Neuron (in vitro differentiated cells): ENCODE measurements around the gene TMPO.
"Not testable (repeated sequence)": the region's sequence is repeated elsewhere in the genome, so short reads cannot be mapped to it uniquely, and the experiment has no call there.

ENCODE experiments used
- H2AFZ ChIP-seq: one replicate; pipeline ENCODE4 v1.6.1; 2013; ENCODE audit warnings: low read depth, mild to moderate bottlenecking, inconsistent platforms, low read length, moderate library complexity
- H3K27me3 ChIP-seq: one replicate; pipeline ENCODE4 v1.6.1; 2013; ENCODE audit warnings: low read length; ENCODE audit not compliant: insufficient read depth
- H3K36me3 ChIP-seq: one replicate; pipeline ENCODE4 v1.6.1; 2013; ENCODE audit warnings: low read length; ENCODE audit not compliant: insufficient read depth
- H3K4me1 ChIP-seq: one replicate; pipeline ENCODE4 v1.6.1; 2013; ENCODE audit warnings: low read length; ENCODE audit not compliant: insufficient read depth
- H3K4me3 ChIP-seq: 2 replicates; pipeline ENCODE4 v1.5.1; 2013; ENCODE audit warnings: mild to moderate bottlenecking, low read length, moderate library complexity
- H3K9me3 ChIP-seq: one replicate; pipeline ENCODE4 v1.6.1; 2013; ENCODE audit warnings: low read length

The TMPO gene

DNA sequence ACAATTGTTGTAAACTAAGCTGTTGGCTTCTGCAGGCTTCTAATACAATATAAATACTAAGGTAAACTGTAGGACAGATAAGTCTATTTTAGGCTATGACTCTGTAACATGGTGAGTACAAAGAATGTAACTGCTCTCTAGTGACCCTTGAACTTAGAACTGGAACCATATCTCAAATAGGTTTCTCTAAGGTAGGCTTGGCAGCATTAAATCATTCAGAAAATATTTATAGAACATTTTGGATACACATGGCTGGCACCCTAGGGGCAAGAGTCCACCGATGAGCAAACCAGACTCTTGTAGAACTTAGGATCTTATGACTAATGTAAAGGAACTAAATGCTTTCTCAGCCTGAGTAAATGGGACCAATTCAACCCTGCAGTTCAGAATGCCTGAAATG lies 58.7 kb downstream of the TMPO start:
- H3K36me3 ChIP-seq = no peaks in the 10 kb centered on the region
- no peak overlapping the region for H2AFZ ChIP-seq
- no peaks in the 10 kb centered on the region for H3K27me3 ChIP-seq
- no peaks in the 10 kb centered on the region for H3K9me3 ChIP-seq
- H3K4me1 ChIP-seq = no peaks in the 10 kb centered on the region
- no peak overlapping the region for H3K4me3 ChIP-seq

- Histone ChIP-seq H3K4me1 (no peaks in the 10 kb centered on the region), H3K9me3 (no peaks in the 10 kb centered on the region), H3K4me3 (no peak overlapping the region), H3K36me3 (no peaks in the 10 kb centered on the region), H3K27me3 (no peaks in the 10 kb centered on the region), H2AFZ (no peak overlapping the region)
Observed at GRCh38 chr12:98575013-98575412, 59.6 kb downstream of the TMPO start.

- H3K4me1 ChIP-seq, H2AFZ ChIP-seq, H3K9me3 ChIP-seq, H3K4me3 ChIP-seq, H3K36me3 ChIP-seq, H3K27me3 ChIP-seq: not testable (repeated sequence)
Observed at GRCh38 chr12:98576795-98577194, 61.4 kb downstream of the TMPO start.

DNA sequence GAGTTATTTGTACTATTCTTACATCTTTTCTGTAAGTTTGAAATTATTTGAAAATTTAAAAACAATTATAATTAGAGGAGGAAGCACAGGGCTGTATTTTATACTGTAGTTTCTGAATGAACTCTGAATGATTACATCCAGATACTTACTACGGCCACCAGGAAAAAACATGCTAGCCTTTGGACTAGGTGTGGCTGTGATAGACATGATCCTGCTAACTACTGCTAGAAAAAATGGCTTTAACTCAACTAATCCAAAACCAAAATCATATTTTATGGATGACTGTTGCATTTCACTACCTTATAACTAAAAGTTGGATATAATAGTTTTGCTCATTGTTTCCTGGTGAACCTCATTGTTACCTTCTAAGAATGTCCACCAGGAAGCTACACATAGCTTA lies 63.0 kb downstream of the TMPO start:
- Histone ChIP-seq H3K36me3 (no peaks in the 10 kb centered on the region), H3K4me3 (no peak overlapping the region)

GRCh38 chr12:98578821-98579220 lies 63.4 kb downstream of the TMPO start:
- Histone ChIP-seq H3K4me3 (no peak overlapping the region), H3K27me3 (no peaks in the 10 kb centered on the region), H2AFZ (no peak overlapping the region), H3K36me3 (no peaks in the 10 kb centered on the region), H3K9me3 (no peaks in the 10 kb centered on the region), H3K4me1 (no peaks in the 10 kb centered on the region)

More for the DNA sequence above, 63.0 kb downstream of the TMPO start:
- Histone ChIP-seq H3K9me3 (no peaks in the 10 kb centered on the region), H3K27me3 (no peaks in the 10 kb centered on the region), H3K4me1 (no peaks in the 10 kb centered on the region), H2AFZ (no peak overlapping the region)

- no peak overlapping the region for H2AFZ ChIP-seq
- no peaks in the 10 kb centered on the region for H3K4me1 ChIP-seq
- no peaks in the 10 kb centered on the region for H3K27me3 ChIP-seq
- no peaks in the 10 kb centered on the region for H3K36me3 ChIP-seq
- no peak overlapping the region for H3K4me3 ChIP-seq
- no peaks in the 10 kb centered on the region for H3K9me3 ChIP-seq
Observed at GRCh38 chr12:98579347-98579746, 64.0 kb downstream of the TMPO start.

DNA sequence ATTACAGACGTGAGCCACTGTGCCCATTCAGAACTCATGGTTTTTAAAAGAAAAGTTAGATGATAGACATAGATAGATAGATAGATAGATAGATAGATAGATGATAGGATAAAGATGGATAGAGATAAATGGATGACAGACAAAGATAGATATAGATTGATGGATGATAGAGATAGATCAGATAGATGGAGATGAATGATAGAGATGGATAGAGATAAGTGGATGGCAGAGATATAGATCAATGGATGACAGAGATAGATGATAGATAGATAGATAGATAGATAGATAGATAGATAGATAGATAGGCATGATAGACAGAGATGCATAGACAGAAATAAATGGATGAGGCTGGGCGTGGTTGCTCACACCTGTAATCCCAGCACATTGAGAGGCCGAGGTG lies 64.4 kb downstream of the TMPO start:
- Histone ChIP-seq H3K27me3 (no peaks in the 10 kb centered on the region), H2AFZ (no peak overlapping the region), H3K9me3 (no peaks in the 10 kb centered on the region), H3K4me1 (no peaks in the 10 kb centered on the region), H3K4me3 (no peak overlapping the region), H3K36me3 (no peaks in the 10 kb centered on the region)

DNA sequence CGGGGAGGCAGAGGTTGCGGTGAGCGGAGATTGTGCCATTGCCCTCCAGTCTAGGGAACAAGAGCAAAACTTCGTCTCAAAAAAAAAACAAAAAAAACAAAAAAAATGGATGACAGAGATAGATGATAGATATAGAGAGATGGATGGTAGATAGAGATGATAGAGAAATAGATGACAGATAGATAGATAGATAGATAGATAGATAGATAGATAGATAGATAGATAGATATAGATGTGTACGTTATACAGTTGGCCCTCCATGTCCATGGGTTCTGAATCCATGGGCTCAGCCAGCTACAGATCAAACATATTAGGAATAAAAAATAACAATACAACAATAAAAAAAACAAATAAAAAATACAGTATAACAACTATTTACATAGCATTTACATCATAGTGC lies 65.3 kb downstream of the TMPO start:
- no peaks in the 10 kb centered on the region for H3K36me3 ChIP-seq
- H3K27me3 ChIP-seq = no peaks in the 10 kb centered on the region
- no peaks in the 10 kb centered on the region for H3K9me3 ChIP-seq
- no peaks in the 10 kb centered on the region for H3K4me1 ChIP-seq
- H3K4me3 ChIP-seq = no peak overlapping the region
- no peak overlapping the region for H2AFZ ChIP-seq

- H3K4me3 ChIP-seq = no peak overlapping the region
- H2AFZ ChIP-seq = no peak overlapping the region
- no peaks in the 10 kb centered on the region for H3K9me3 ChIP-seq
- no peaks in the 10 kb centered on the region for H3K4me1 ChIP-seq
- no peaks in the 10 kb centered on the region for H3K27me3 ChIP-seq
- no peaks in the 10 kb centered on the region for H3K36me3 ChIP-seq
Observed at GRCh38 chr12:98581101-98581500, 65.7 kb downstream of the TMPO start.

DNA sequence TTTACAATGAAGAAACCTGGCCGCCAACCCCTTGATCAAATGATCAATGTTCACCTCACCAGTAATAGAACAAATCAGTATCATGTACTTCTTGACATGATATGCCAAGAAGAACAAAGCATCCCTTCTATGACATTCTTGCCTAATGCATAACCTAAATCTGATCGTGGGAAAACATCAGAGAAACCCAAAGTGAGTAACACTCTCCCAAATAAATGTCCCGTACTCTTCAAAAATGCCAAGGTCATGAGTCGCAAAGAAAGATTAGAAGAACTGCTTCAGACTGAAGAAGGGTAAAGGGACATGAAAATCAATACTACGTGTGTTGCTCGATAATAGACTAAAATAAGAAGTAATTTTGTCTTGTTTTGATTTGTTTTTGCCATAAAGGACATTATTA lies 66.7 kb downstream of the TMPO start:
- Histone ChIP-seq H3K4me1 (no peaks in the 10 kb centered on the region), H2AFZ (no peak overlapping the region), H3K27me3 (no peaks in the 10 kb centered on the region), H3K9me3 (no peaks in the 10 kb centered on the region), H3K36me3 (no peaks in the 10 kb centered on the region), H3K4me3 (no peak overlapping the region)

DNA sequence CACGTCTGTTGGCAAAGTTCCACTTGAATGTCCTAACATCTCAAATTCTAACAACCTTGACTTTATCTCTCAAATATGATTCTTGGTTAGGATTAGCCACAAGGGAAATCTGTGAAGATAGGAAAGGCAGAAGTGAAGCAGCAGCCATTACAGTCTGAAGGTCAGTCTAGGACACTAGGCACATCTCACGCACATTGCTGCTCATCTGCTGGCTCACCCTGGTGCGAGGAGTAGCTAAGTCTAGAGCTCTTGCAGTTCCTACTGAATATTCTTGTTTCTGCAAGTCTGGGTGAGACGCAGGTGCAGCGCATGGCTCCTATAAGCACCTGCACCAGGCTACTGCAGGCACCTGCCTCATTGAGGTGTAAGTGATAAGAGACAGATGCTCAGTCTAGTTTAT lies 71.7 kb downstream of the TMPO start:
- Histone ChIP-seq H3K4me3 (no peak overlapping the region), H2AFZ (no peak overlapping the region), H3K9me3 (no peaks in the 10 kb centered on the region), H3K27me3 (no peaks in the 10 kb centered on the region), H3K36me3 (no peaks in the 10 kb centered on the region), H3K4me1 (no peaks in the 10 kb centered on the region)

DNA sequence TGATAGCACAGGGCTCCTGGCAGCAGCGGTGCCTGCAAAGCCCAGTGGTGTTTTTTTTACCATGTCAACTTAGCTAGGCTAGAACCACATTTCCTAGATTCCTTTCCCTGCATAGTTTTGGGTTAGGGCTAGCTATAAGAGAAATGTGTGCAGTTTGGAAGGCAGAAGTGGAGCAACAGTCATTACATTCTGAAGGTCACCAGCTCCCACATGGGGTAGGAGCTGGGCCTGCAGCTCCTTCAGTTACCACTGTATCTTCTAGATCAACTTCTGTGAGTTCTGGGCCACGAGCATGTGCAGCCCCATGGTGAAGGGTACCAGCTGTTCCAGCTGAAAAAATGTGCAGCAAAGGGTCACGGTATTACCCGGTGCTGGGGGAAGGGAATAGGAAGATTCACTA lies 75.8 kb downstream of the TMPO start:
- Histone ChIP-seq H3K4me3 (no peak overlapping the region), H3K36me3 (peaks cover 7% of the 10 kb centered on the region)

GRCh38 chr12:98592825-98593322 lies 77.5 kb downstream of the TMPO start:
- peak overlapping the region; percentile 95 for H2AFZ ChIP-seq
- H3K9me3 ChIP-seq = no peaks in the 10 kb centered on the region
- H3K27me3 ChIP-seq = no peaks in the 10 kb centered on the region
- H3K4me1 ChIP-seq = peaks cover 17% of the 10 kb centered on the region
- peak overlapping the region; percentile 76 for H3K4me3 ChIP-seq
- H3K36me3 ChIP-seq = peaks cover 23% of the 10 kb centered on the region

More for the DNA sequence above, 75.8 kb downstream of the TMPO start:
- H2AFZ ChIP-seq = no peak overlapping the region
- no peaks in the 10 kb centered on the region for H3K27me3 ChIP-seq
- H3K9me3 ChIP-seq = no peaks in the 10 kb centered on the region
- peaks cover 14% of the 10 kb centered on the region for H3K4me1 ChIP-seq

DNA sequence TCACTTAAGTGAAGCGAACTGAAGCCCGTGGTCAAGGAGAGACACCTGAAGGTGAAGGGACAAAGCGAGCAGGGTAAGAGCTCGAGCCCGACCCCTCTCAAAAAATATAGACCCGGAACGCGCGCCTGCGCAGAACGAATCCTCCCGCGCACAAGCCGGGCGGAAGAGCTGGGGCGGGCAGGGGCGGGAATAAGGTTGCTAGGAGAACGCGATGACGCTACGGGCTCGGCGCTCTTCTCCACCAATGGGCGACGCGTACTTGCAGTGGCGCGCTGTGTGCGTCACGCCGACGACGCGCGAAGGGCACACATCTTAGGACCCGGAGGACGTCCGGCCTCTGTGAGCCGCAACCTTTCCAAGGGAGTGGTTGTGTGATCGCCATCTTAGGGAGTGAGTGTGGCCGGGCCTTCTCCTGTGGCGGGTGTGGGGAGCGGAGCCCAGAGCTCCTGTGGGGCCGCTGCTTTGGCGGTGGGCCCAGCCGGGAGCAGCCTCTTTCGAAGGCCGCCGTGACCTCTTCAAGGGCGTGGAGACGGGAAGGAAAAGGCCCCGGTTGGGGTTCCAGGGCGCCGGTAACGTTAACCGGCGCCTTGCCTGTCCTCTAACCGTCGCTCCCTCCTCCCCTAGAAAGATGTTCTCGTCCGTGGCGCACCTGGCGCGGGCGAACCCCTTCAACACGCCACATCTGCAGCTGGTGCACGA lies 78.1 kb downstream of the TMPO start, which contains the start of gene SLC25A3:
Gene SLC25A3 (plus strand): TSS at position 336 of the 699 bp plus-strand sequence. CDS start 293 bp downstream, at position 629.
- H3K9me3 ChIP-seq = no peaks in the 10 kb centered on the region
- H2AFZ ChIP-seq = peak within 1 kb of the TSS; percentile 95
- peaks cover 17% of the 10 kb centered on the region for H3K4me1 ChIP-seq
- H3K36me3 ChIP-seq = peaks cover 30% of the 10 kb centered on the region
- peak within 1 kb of the TSS; percentile 76 for H3K4me3 ChIP-seq
- H3K27me3 ChIP-seq = no peaks in the 10 kb centered on the region
